ENCODE measurements around the gene RCAN3. TPM values are rescaled to one million over a fixed set of nuclear protein-coding genes. Genes with fewer than 3 reads are reported as not detected.
A peak's percentile ranks its signal among the peaks of the same experiment; 100 is the strongest.
"Not testable (repeated sequence)": the region's sequence is repeated elsewhere in the genome, so short reads cannot be mapped to it uniquely, and the experiment has no call there.

The RCAN3 gene
- total and polyA plus RNA-seq, 7 donors, result 0.31 to 3.0 (median 0.96) TPM

DNA sequence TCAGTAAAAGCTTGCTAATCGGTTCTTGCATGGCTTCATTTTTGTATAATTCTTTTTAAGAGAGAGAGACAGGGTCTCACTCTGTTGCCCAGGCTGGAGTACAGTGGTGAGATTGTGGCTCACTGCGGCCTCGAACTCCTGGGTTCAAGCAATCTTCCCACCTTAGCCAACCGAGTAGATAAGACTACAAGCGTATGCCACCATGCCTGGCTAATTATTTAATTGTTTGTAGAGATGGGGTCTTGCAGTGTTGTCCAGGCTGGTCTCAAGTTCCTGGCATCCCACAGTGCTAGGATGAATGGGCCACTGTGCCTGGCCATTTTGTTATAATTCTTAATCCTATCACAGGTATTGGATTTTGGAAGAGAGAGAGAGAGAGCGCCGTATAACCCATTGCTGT, 23.4 kb downstream of the RCAN3 start:
- WGBS, 3 donors, result 79 to 88% (median 86%) methylated on average over 7 of the region's 7 CpGs
- ATAC-seq, result no peak
- intact Hi-C loops (cut with DNase I), result no loop called here

DNA sequence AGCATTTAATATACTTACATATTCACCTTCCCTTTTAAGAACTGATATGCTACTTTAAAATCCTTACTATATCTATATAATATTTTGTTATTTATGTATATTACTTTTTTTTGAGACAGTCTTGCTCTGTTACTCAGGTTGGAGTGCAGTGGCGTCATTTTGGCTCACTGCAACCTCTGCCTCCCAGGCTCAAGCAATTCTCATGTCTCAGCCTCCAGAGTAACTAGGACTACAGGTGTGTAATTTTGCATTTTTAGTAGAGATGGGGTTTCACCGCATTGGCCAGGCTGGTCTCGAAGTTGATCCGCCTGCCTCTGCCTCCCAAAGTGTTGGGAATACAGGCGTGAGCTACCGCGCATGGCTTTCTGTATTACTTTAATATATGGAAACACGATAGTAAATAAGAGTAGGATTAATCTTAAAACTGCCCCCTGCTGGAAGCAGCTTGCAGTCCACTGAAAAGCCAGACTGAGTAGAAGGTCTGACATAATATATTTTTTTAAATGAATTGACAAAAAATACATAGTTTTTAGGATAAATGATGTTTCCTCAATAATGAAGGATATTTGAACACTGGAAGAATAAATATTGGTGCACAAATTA, 24.4 kb downstream of the RCAN3 start:
- DNase-seq, result no peak
- WGBS, 3 donors, result 81 to 85% (median 81%) methylated on average over 8 of the region's 8 CpGs
- TF ChIP-seq, protein P1, sequence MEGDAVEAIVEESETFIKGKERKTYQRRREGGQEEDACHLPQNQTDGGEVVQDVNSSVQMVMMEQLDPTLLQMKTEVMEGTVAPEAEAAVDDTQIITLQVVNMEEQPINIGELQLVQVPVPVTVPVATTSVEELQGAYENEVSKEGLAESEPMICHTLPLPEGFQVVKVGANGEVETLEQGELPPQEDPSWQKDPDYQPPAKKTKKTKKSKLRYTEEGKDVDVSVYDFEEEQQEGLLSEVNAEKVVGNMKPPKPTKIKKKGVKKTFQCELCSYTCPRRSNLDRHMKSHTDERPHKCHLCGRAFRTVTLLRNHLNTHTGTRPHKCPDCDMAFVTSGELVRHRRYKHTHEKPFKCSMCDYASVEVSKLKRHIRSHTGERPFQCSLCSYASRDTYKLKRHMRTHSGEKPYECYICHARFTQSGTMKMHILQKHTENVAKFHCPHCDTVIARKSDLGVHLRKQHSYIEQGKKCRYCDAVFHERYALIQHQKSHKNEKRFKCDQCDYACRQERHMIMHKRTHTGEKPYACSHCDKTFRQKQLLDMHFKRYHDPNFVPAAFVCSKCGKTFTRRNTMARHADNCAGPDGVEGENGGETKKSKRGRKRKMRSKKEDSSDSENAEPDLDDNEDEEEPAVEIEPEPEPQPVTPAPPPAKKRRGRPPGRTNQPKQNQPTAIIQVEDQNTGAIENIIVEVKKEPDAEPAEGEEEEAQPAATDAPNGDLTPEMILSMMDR (IDR thresholded peaks at IDR 0.05), result peak; percentile 27
- no peaks in the 10 kb centered on the region for H3K4me1 ChIP-seq
- H3K9me3 ChIP-seq, result no peaks in the 10 kb centered on the region
- no peaks in the 10 kb centered on the region for H3K27me3 ChIP-seq (ENCODE audit: insufficient read depth in 3 of 3, low read length in 2 of 3)
- H3K36me3 ChIP-seq (ENCODE audit: insufficient read depth in 1 of 2, low read depth in 1 of 2), result no peaks in the 10 kb centered on the region
- no peak overlapping the region for H3K27ac ChIP-seq
- intact Hi-C loops (cut with DNase I), result no loop called here
- ATAC-seq, result no peak
- H3K4me3 ChIP-seq, result no peak overlapping the region

More for the DNA sequence above, 23.4 kb downstream of the RCAN3 start:
- no peak overlapping the region for H3K4me3 ChIP-seq
- no peaks in the 10 kb centered on the region for H3K4me1 ChIP-seq
- H3K9me3 ChIP-seq, result no peaks in the 10 kb centered on the region
- TF ChIP-seq, protein P1 (IDR thresholded peaks at IDR 0.05), result no peak
- H3K27ac ChIP-seq, result no peak overlapping the region
- peaks cover 0 to 3% (median 0%) of the 10 kb centered on the region in 3 donors for H3K27me3 ChIP-seq (ENCODE audit: insufficient read depth in 3 of 3, low read length in 2 of 3)
- no peaks in the 10 kb centered on the region for H3K36me3 ChIP-seq (ENCODE audit: insufficient read depth in 1 of 2, low read depth in 1 of 2)
- no peak for DNase-seq

DNA sequence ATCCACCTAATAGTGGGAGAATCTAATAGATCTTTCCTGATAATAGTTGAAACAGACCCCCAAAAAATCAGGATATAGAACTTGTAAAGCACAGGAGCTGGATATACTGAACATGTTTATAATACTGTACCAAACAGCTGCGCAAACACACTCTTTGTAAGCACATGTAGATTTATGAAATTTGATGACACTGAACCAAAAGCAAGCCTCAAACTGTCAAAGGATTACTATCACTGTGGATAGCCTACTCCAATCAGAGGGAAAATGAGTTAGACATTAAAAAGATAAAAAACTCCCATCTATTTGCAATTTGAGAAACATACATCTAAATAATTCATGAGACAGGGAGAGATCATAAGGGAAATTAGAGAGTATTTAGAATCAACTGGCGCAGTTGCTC, 26.1 kb downstream of the RCAN3 start:
- intact Hi-C loops (cut with DNase I), result no loop called here
- no peak overlapping the region for H3K4me3 ChIP-seq
- ATAC-seq, result no peak
- no peak overlapping the region for H3K27ac ChIP-seq
- H3K4me1 ChIP-seq, result no peaks in the 10 kb centered on the region
- WGBS, 3 donors, result 91 to 93% (median 91%) methylated on average over 2 of the region's 2 CpGs
- H3K27me3 ChIP-seq (ENCODE audit: insufficient read depth in 3 of 3, low read length in 2 of 3), result no peaks in the 10 kb centered on the region
- no peaks in the 10 kb centered on the region for H3K9me3 ChIP-seq
- TF ChIP-seq, protein P1 (IDR thresholded peaks at IDR 0.05), result no peak
- no peaks in the 10 kb centered on the region for H3K36me3 ChIP-seq (ENCODE audit: insufficient read depth in 1 of 2, low read depth in 1 of 2)
- no peak for DNase-seq

DNA sequence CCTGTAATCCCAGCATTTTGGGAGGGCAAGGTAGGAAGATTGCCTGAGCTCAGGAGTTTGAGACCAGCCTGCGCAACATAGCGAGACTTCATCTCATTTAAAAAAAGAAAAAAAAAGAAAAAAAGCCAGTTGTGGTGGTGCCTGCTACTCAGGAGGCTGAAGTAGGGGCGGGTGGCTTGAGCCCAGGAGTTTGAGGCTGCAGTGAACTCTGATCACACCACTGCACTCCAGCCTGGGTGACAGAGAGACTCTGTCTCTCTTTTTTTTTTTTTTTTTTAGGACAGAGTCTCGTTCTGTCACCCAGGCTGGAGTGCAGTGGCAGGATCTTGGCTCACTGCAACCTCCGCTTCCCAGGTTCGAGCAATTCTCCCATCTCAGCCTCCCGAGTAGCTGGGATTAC, 26.7 kb downstream of the RCAN3 start:
- H3K4me1 ChIP-seq; H3K27ac ChIP-seq; DNase-seq; H3K9me3 ChIP-seq; H3K36me3 ChIP-seq (ENCODE audit: insufficient read depth in 1 of 2, low read depth in 1 of 2); ATAC-seq; intact Hi-C loops (cut with DNase I); H3K27me3 ChIP-seq (ENCODE audit: insufficient read depth in 3 of 3, low read length in 2 of 3); H3K4me3 ChIP-seq: not testable (repeated sequence)
- WGBS, 3 donors, result 89 to 93% (median 91%) methylated on average over 7 of the region's 7 CpGs

DNA sequence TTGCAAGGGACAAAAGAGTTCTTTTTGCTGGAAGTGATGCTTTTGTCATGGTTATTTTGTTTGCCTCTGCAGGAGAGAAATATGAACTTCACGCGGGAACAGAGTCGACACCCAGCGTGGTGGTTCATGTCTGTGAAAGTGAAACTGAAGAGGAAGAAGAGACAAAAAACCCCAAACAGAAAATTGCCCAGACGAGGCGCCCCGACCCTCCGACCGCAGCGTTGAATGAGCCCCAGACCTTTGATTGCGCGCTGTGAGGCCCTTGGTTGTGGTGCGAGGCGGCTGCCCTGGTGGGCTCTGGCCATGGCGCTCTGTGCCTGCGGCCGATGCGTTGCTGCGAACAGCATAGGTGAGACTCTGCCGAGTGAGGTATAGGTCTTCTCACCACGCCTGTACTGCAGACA, 32.4 kb downstream of the RCAN3 start:
- DNase-seq (no peak), ATAC-seq (no peak)
- Histone ChIP-seq H3K9me3 (no peaks in the 10 kb centered on the region), H3K27me3 (ENCODE audit: insufficient read depth in 3 of 3, low read length in 2 of 3) (no peaks in the 10 kb centered on the region), H3K4me3 (peak overlapping the region; percentile 32), H3K36me3 (ENCODE audit: insufficient read depth in 1 of 2, low read depth in 1 of 2) (no peaks in the 10 kb centered on the region), H3K27ac (no peak overlapping the region), H3K4me1 (no peaks in the 10 kb centered on the region)
- TF ChIP-seq, protein P1 (IDR thresholded peaks at IDR 0.05), result no peak
- intact Hi-C loops (cut with DNase I), result no loop called here
- WGBS, 3 donors, result 66 to 81% (median 70%) methylated on average over 21 of the region's 21 CpGs

All from psoas muscle (tissue), 8 donors.